A549 (cell line): ENCODE measurements around the gene CNNM3. TPM values are rescaled to one million over a fixed set of nuclear protein-coding genes. Genes with fewer than 3 reads are reported as not detected.

Experiments used
- ATAC-seq, 2 experiments: fragments of 200-7000 bp in 1 of 2; fragments of >200 bp in 1 of 2; cut with Nextera tagmentation in 1 of 2; cut with Tn5 transposase in 1 of 2; 3 replicates each; pipeline versions ENCODE4 v1.8.0 to v1.9.1; 2018 to 2020; ENCODE audit warnings: mild to moderate bottlenecking in 1 of 2, moderate library complexity in 1 of 2
- CTCF ChIA-PET: fragments of 300-600 bp; sonication (Branson Sonifier 250); formaldehyde crosslinking; extraction: SDS; loops from one replicate; lab custom pipeline; 2021; ENCODE audit warnings: antibody characterized with exemption, inconsistent platforms; lab: Yijun Ruan, JAX
- POLR2A ChIA-PET: fragments of 350-600 bp; formaldehyde crosslinking; extraction: SDS; loops from one replicate; lab custom pipeline; 2021; ENCODE audit warnings: antibody characterized with exemption, inconsistent platforms; lab: Yijun Ruan, JAX
- DNase-seq, 2 experiments: peaks; one replicate each; pipeline versions ENCODE4 v3.0.0 to v3.0.0-alpha.2; 2011 to 2016; ENCODE audit warnings: low read depth in 1 of 2, low spot score in 1 of 2
- FAIRE-seq: peaks from 2 replicates; lab custom pipeline; 2011; peaks lifted over from hg19 to GRCh38; lab: Jason Lieb, UNC
- H3K27ac ChIP-seq, 2 experiments: fragments of >200 bp; sonication (Bioruptor Twin); formaldehyde crosslinking; 3 replicates each; pipeline ENCODE4 v1.5.1; 2016 to 2017
- H3K4me1 ChIP-seq: fragments of >200 bp; sonication (Bioruptor Twin); formaldehyde crosslinking; 3 replicates; pipeline ENCODE4 v1.6.1; 2016
- H3K4me2 ChIP-seq: fragments of >200 bp; sonication (Bioruptor Twin); formaldehyde crosslinking; 3 replicates; pipeline ENCODE4 v1.6.1; 2016
- H3K4me3 ChIP-seq: fragments of >200 bp; sonication (Bioruptor Twin); formaldehyde crosslinking; 3 replicates; pipeline ENCODE4 v1.5.1; 2016
- H3K9me3 ChIP-seq: fragments of >200 bp; sonication (Bioruptor Twin); formaldehyde crosslinking; 3 replicates; pipeline ENCODE4 v1.6.1; 2016
- CBX2 ChIP-seq: fragments of 200-600 bp; sonication (generic); IDR thresholded peaks from 2 replicates; pipeline ENCODE4 v1.6.1; 2016; ENCODE audit warnings: low read depth, mild to moderate bottlenecking, borderline replicate concordance
- CEBPB ChIP-seq, 2 experiments: fragments of >200 bp in 1 of 2; sonication (Bioruptor Twin) in 1 of 2; formaldehyde crosslinking in 1 of 2; IDR thresholded peaks; 2 replicates each; pipeline ENCODE4 v1.6.1; 2012 to 2016
- CHD2 ChIP-seq: fragments of 150-350 bp; IDR thresholded peaks from 2 replicates; pipeline ENCODE4 v1.6.1; 2014; ENCODE audit warnings: low read length; ENCODE audit not compliant: partially characterized antibody
- EHMT2 ChIP-seq: fragments of 200-600 bp; sonication (generic); IDR thresholded peaks from 2 replicates; pipeline ENCODE4 v1.6.1; 2016; ENCODE audit warnings: antibody characterized with exemption, low read depth, mild to moderate bottlenecking, moderate library complexity
- EP300 ChIP-seq, 2 experiments: fragments of >200 bp; sonication (Bioruptor Twin); formaldehyde crosslinking; IDR thresholded peaks; 2 replicates in 1 of 2; 3 replicates in 1 of 2; pipeline ENCODE4 v1.6.1; 2016 to 2017
- HOXA7 ChIP-seq: fragments of 250-450 bp; sonication (Bioruptor Pico); IDR thresholded peaks from 2 replicates; pipeline ENCODE4 v1.5.0; 2020; ENCODE audit warnings: mild to moderate bottlenecking, moderate library complexity
- HOXB5 ChIP-seq: fragments of 250-450 bp; sonication (Bioruptor Pico); IDR thresholded peaks from 2 replicates; pipeline ENCODE4 v1.5.0; 2020; ENCODE audit warnings: mild to moderate bottlenecking, moderate library complexity
- KDM1A ChIP-seq: fragments of 200-600 bp; sonication (generic); IDR thresholded peaks from 2 replicates; pipeline ENCODE4 v1.6.1; 2016; ENCODE audit warnings: low read depth, mild to moderate bottlenecking
- MAZ ChIP-seq: fragments of 150-350 bp; IDR thresholded peaks from 2 replicates; pipeline ENCODE4 v1.6.1; 2014; ENCODE audit warnings: antibody characterized with exemption, low read depth, low read length, borderline replicate concordance
- NPAS2 ChIP-seq: fragments of 250-450 bp; sonication (Bioruptor Pico); IDR thresholded peaks from 2 replicates; pipeline ENCODE4 v1.8.0; 2022; ENCODE audit warnings: mild to moderate bottlenecking, moderate library complexity, borderline replicate concordance
- NR3C1 ChIP-seq: fragments of >200 bp; sonication (Bioruptor Twin); formaldehyde crosslinking; IDR thresholded peaks from 3 replicates; pipeline ENCODE4 v1.6.1; 2017
- RAD21 ChIP-seq, 2 experiments: fragments of >200 bp in 1 of 2; sonication (Bioruptor Twin) in 1 of 2; formaldehyde crosslinking in 1 of 2; IDR thresholded peaks in 1 of 2; conservative IDR thresholded peaks in 1 of 2; 2 replicates in 1 of 2; 3 replicates in 1 of 2; pipeline ENCODE4 v1.6.1; 2012 to 2018; ENCODE audit warnings: inconsistent platforms in 1 of 2
- RCOR1 ChIP-seq: fragments of 150-350 bp; IDR thresholded peaks from 2 replicates; pipeline ENCODE4 v1.6.1; 2014; ENCODE audit warnings: antibody characterized with exemption, low read length, low read depth
- ZC3H11A ChIP-seq: fragments of 450-650 bp; IDR thresholded peaks from 2 replicates; pipeline ENCODE4 v1.6.1; 2014; ENCODE audit warnings: antibody characterized with exemption, mild to moderate bottlenecking
- ZSCAN20 ChIP-seq: fragments of 250-450 bp; sonication (Bioruptor Pico); IDR thresholded peaks from 2 replicates; pipeline ENCODE4 v1.8.0; 2022; ENCODE audit warnings: mild to moderate bottlenecking, moderate library complexity
- WGBS: methylation state at CpG from one replicate; pipeline ENCODE4 v1.1.6; 2017; ENCODE audit errors: missing lambda C conversion rate; 5-methylcytosine and 5-hydroxymethylcytosine counted together
- polyA plus RNA-seq, 4 experiments: library from polyadenylated mRNA; depleted of rRNA in 3 of 4; stranded (reverse); fragments of >200 nt; fragmentation: RNase III in 1 of 4; extraction: RNeasy Plus Mini Kit Qiagen cat#74134 plus additional on column Dnase treatment in 1 of 4; gene quantifications; 2 replicates in 3 of 4; 3 replicates in 1 of 4; pipeline ENCODE4 v1.2.3, GENCODE V29; 2011 to 2017
- TF ChIP-seq, protein P1 (sequence below): fragments of 250-450 bp; sonication (Bioruptor Pico); IDR thresholded peaks from 2 replicates; pipeline ENCODE4 v1.5.0; 2021; ENCODE audit warnings: mild to moderate bottlenecking, moderate library complexity, borderline replicate concordance
- TF ChIP-seq, protein P2 (sequence below): IDR thresholded peaks from 2 replicates; pipeline ENCODE4 v1.6.1; 2012; ENCODE audit warnings: low read depth, borderline replicate concordance
- TF ChIP-seq, protein P3 (sequence below): fragments of 200-600 bp; sonication (generic); IDR thresholded peaks from 2 replicates; pipeline ENCODE4 v1.6.1; 2016; ENCODE audit warnings: antibody characterized with exemption, mild to moderate bottlenecking, moderate library complexity
- TF ChIP-seq, protein P4 (sequence below): fragments of 250-450 bp; sonication (Bioruptor Pico); IDR thresholded peaks from 2 replicates; pipeline ENCODE4 v1.5.0; 2020; ENCODE audit warnings: low read depth, mild to moderate bottlenecking, moderate library complexity

Gene CNNM3
- polyA plus RNA-seq, 2 of the 4 experiments (the other 2 are of a cell fraction), result 11.8 to 14.1 TPM

DNA sequence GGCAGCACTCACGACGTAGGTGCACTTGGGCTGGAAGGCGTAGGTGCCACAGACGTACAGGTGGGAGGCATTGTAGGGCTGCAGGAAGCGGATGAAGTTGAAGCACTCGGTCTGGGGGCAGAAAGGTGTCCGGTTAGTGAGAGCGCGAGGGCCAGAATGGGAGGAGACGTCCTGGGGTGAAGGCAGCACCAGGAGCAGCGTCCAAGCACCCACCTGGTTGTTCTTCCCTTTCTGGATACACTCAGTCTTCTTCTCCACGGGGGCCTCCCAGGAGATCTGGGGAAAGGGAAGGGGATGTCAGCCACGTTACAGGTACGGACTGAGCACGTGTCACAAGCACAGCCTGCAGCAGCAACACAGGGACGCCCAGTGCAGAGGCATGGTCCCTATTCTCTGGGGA lies 49.6 kb downstream of the CNNM3 start:
- Histone ChIP-seq H3K4me2 (no peak overlapping the region), H3K4me1 (peaks cover 27% of the 10 kb centered on the region), H3K9me3 (no peaks in the 10 kb centered on the region), H3K4me3 (no peak overlapping the region), H3K27ac (no peak overlapping the region)
- no peak for DNase-seq
- WGBS, result 89% methylated on average over 16 of the region's 16 CpGs
- ChIA-PET CTCF (interaction anchor here (0.6 to 5.7 kb wide), 3 partner anchors 7 to 444 kb away, joined by 3 to 54 read pairs (median 44); partner anchors contain the start of gene ANKRD39), POLR2A (interaction anchor here (0.9 kb wide), 1 partner anchor 8 kb away, joined by 4 read pairs; the partner anchor contains the start of gene ANKRD39)
- TF ChIP-seq HOXB5 (CRISPR knock-in tag) (no peak), HOXA7 (no peak), EHMT2 (no peak), CEBPB (IDR thresholded peaks at IDR 0.05) (no peak), ZSCAN20 (CRISPR knock-in tag) (no peak), NPAS2 (CRISPR knock-in tag) (no peak), NR3C1 (no peak), EP300 (IDR thresholded peaks at IDR 0.05) (no peak), RCOR1 (no peak), ZC3H11A (no peak), CHD2 (no peak), KDM1A (no peak), RAD21 (conservative IDR thresholded peaks at IDR 0.05 in 1 of 2, IDR thresholded peaks at IDR 0.05 in 1 of 2) (no peak), CBX2 (no peak), MAZ (no peak)
- TF ChIP-seq, protein P1, sequence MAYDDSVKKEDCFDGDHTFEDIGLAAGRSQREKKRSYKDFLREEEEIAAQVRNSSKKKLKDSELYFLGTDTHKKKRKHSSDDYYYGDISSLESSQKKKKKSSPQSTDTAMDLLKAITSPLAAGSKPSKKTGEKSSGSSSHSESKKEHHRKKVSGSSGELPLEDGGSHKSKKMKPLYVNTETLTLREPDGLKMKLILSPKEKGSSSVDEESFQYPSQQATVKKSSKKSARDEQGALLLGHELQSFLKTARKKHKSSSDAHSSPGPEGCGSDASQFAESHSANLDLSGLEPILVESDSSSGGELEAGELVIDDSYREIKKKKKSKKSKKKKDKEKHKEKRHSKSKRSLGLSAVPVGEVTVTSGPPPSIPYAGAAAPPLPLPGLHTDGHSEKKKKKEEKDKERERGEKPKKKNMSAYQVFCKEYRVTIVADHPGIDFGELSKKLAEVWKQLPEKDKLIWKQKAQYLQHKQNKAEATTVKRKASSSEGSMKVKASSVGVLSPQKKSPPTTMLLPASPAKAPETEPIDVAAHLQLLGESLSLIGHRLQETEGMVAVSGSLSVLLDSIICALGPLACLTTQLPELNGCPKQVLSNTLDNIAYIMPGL (CRISPR knock-in tag), result no peak
- TF ChIP-seq, protein P2, sequence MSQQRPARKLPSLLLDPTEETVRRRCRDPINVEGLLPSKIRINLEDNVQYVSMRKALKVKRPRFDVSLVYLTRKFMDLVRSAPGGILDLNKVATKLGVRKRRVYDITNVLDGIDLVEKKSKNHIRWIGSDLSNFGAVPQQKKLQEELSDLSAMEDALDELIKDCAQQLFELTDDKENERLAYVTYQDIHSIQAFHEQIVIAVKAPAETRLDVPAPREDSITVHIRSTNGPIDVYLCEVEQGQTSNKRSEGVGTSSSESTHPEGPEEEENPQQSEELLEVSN, result no peak
- TF ChIP-seq, protein P3, sequence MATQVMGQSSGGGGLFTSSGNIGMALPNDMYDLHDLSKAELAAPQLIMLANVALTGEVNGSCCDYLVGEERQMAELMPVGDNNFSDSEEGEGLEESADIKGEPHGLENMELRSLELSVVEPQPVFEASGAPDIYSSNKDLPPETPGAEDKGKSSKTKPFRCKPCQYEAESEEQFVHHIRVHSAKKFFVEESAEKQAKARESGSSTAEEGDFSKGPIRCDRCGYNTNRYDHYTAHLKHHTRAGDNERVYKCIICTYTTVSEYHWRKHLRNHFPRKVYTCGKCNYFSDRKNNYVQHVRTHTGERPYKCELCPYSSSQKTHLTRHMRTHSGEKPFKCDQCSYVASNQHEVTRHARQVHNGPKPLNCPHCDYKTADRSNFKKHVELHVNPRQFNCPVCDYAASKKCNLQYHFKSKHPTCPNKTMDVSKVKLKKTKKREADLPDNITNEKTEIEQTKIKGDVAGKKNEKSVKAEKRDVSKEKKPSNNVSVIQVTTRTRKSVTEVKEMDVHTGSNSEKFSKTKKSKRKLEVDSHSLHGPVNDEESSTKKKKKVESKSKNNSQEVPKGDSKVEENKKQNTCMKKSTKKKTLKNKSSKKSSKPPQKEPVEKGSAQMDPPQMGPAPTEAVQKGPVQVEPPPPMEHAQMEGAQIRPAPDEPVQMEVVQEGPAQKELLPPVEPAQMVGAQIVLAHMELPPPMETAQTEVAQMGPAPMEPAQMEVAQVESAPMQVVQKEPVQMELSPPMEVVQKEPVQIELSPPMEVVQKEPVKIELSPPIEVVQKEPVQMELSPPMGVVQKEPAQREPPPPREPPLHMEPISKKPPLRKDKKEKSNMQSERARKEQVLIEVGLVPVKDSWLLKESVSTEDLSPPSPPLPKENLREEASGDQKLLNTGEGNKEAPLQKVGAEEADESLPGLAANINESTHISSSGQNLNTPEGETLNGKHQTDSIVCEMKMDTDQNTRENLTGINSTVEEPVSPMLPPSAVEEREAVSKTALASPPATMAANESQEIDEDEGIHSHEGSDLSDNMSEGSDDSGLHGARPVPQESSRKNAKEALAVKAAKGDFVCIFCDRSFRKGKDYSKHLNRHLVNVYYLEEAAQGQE, result no peak
- TF ChIP-seq, protein P4, sequence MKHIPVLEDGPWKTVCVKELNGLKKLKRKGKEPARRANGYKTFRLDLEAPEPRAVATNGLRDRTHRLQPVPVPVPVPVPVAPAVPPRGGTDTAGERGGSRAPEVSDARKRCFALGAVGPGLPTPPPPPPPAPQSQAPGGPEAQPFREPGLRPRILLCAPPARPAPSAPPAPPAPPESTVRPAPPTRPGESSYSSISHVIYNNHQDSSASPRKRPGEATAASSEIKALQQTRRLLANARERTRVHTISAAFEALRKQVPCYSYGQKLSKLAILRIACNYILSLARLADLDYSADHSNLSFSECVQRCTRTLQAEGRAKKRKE (CRISPR knock-in tag), result no peak
- ATAC-seq, result no peak
- FAIRE-seq, result no peak

DNA sequence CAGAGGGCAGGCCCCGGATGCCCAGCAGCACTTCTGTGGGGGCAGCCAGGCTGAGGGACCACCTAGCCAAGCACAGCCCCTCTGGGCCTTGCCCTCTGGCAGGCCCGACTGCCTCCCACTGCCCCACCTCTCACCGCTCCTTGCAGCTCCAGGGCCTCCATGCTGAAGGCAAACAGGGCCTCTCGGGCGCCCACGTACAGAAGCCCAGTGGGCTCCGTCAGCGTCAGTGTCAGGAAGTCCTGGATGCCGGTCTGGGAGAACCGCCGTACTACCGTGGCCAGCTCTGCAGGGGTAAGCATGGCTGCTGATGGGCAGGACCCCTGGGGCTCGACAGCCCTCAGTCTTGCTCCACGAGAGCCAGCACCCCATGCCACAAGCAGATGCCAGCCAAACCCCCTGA lies 50.1 kb downstream of the CNNM3 start:
- CTCF ChIA-PET, result interaction anchor here (1.2 to 4.2 kb wide), 3 partner anchors 8 to 246 kb away, joined by 7 to 54 read pairs (median 7); partner anchors contain the start of genes ANKRD36 and ANKRD39
- TF ChIP-seq MAZ, result no peak
- 93% methylated on average over 13 of the region's 14 CpGs for WGBS
- Histone ChIP-seq H3K4me2 (no peak overlapping the region), H3K9me3 (no peaks in the 10 kb centered on the region), H3K4me3 (no peak overlapping the region), H3K4me1 (peaks cover 29% of the 10 kb centered on the region), H3K27ac (no peak overlapping the region)
- DNase-seq, result no peak
- POLR2A ChIA-PET, result interaction anchor here (0.9 kb wide), 1 partner anchor 8 kb away, joined by 4 read pairs; the partner anchor contains the start of gene ANKRD39
- no peak for FAIRE-seq
- no peak for ATAC-seq
